WI38 (cell line): ENCODE data around the gene GLT6D1.

Experiments used
- H3K4me3 ChIP-seq: 2 replicates; pipeline ENCODE4 v1.5.1; 2011; ENCODE audit warnings: low read depth, mild to moderate bottlenecking, control low read depth, low read length
- CTCF ChIP-seq: IDR thresholded peaks from 2 replicates; pipeline ENCODE4 v1.5.1; 2012; ENCODE audit warnings: low read depth, mild to moderate bottlenecking, control low read depth, low read length

Gene GLT6D1

DNA sequence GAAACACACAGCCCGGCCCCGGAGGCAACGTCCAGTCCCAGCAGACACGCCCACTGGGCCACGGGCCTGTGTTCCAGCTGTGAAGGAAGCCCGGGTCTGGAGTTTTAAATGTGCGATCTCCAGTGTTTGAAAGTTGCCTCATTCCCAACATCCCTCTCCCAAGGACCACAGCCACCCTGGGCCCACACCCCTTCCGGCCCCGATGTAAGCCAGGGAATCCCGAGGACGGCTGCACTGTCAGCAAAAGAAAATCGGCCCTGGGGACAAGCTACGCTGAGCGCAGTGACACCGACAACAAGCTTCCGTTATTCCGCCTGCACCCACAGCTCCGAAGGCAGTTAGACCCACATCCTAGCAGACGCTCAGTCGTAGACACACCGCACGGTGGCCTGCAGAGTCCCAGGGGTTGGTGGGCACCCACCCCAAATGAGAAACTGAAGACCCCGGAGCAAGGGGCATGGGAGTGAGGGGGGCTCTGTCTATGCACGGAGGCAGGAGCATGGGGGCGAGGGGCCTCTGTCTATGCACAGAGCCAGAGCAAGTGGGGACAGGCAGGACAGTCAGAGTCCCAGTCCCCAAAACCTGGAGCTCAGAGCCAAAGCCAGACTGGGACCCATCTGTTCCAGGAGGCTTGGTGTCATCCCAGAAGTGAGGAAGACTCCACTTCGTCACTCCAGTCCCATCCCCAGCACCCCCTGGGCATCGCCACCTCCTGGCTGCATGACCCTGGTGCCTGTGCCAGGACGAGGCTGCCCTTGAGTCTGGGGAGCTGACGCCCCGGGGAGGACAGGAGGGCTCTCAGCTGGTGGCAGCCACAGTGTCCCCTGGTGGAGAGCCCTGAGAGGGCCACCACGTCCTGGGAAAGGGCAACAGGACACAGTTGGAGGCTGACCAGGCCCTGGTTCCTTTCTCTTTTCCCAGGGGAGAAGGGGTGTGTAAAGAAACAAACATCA lies 23.4 kb downstream of the GLT6D1 start:
- H3K4me3 ChIP-seq = no peak overlapping the region
- TF ChIP-seq CTCF = no peak

DNA sequence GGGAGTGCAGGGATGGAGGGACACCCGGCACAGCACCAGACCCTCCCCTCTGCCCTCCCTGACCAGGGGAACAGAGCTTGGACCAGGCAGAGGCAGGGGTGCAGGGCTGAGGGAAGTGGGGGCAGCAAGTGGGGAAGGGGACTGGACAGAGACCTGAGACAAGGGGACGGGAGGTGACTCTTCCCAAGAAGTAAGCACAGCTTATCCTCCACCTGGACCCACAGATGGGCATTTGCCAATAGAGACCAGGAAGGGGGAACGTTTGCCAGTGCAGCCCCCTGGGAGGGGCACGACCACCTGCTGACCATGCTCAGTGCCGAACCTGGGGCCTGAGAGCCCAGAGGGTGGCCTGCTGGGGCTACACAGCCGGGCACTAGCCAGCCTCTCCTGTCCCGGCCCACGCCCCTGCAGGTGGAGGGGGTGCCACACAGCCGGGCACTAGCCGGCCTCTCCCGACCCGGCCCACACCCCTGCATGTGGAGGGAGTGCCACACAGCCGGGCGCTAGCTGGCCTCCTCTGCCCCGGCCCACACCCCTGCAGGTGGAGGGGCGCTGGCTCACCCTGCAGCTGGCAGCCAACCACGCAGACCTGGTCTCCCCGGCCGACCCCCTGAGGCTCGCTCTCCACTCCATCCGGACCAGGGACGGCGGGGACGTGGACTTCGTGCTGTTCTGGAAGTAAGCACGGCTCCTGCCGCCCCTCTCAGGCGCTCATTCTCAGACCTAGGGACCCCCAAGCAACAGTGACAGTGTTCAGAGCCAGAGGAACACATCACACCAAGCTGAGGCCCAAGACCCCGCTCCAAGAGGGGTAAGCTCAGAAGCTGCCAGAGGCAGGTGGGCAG lies 24.3 kb downstream of the GLT6D1 start:
- no peak for TF ChIP-seq CTCF
- no peak overlapping the region for H3K4me3 ChIP-seq

DNA sequence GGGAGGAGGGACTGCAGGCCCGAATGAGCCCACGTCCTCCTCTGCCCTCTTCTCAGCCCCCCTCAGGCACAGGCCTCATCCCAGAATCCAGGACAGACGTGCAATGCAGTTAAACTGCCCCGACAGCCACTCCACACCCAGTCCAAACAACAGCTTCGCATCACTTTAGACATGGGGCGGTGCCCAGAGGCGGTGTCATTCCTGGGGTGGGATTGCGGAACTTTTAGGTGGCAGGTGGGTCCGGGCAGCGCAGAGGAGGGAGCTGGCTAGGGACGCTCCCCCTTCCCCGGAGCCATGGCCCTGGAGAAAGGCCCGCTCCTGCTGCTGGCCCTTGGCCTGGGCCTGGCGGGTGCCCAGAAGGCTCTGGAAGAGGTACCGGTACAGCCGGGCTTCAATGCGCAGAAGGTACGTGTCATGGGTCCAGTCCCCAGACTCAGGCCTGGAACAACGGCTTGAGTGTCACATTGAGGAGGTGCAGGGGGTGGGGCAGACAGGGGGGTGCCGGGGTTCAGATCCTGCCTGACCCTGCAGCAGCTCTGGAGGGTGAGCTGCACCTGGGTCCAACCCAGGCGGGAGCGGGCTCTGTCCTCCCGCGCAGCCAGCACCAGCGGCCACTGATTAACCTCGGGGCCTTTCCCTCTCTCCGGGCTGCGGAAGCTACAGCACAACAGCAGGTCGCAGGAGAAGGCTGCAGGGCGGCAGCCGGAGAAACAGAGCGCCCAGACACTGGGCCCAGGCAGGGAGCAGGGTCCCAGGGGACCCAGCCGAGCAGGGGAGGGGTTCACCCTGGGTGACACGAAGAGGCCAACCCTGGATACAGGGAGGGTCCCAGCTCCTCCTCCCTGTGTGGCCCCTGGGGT lies 25.2 kb downstream of the GLT6D1 start:
- no peak overlapping the region for H3K4me3 ChIP-seq
- TF ChIP-seq CTCF = no peak

DNA sequence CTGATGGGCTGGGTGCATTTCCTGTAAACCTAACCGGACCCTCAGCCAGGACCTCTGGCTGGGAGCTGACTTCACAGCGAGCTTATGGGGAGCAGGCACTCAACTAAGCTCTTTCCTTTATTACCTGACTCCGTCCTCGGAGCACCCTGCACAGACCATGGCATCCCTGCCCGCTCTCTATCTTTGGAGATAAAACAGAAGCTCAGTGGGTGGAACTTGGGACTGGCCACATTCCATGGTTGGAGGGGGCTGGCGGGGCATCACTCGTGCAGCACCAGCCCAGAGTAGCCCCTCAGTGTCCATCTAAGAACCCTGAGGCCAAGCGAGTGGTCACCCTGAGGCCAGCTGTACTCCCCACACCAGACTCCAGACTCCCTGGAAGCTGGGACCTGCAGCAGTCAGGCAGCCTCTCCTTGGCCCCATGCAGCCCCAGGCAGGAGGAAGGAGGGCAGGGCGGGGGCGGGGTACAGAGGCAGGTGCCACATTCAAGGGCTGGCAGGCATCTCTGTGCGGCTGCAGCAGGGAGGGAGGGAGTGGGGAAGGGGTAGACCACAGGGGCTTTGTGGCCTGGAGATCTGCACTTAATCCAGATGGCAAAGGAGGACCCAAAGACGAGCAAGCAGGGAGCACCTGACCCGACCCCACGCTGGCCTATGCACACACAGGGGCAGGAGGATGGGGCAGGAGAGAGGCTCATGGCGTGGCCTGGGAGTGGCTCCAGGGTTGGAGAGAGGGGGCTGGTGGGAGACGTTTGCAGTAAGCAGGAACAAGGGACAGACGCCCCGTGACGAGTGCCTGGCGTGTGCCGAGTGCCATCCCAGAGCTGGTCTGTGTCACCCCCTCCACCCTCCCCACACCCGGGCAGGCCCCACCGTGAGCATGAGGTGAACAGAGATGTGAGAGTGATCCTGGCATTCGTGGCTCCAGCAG lies 26.1 kb downstream of the GLT6D1 start:
- TF ChIP-seq CTCF = no peak
- H3K4me3 ChIP-seq = no peak overlapping the region

GRCh38 chr9:135612437-135612836 lies 26.9 kb downstream of the GLT6D1 start:
- no peak overlapping the region for H3K4me3 ChIP-seq
- no peak for TF ChIP-seq CTCF

DNA sequence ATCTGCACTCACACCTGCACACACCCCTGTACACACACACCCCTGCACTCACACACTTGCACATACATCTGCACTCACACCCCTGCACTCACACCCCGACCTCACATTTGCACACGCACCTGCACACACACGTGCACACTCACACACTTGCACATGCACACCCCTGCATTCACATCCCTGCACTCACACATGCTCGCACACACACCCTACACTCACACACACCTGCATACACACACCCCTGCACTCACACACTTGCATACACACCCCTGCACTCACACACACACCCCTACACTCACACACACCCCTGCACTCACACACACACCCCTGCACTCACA lies 27.5 kb downstream of the GLT6D1 start:
- TF ChIP-seq CTCF = no peak

More for the DNA sequence above, 27.5 kb downstream of the GLT6D1 start:
- no peak overlapping the region for H3K4me3 ChIP-seq
